Spleen (tissue), 11 donors: ENCODE data around the gene IL12RB2. TPM values are rescaled to one million over a fixed set of nuclear protein-coding genes. Genes with fewer than 3 reads are reported as not detected.

Source experiments
- DNase-seq: peaks from one replicate; pipeline ENCODE4 v3.0.0-alpha.2; 2020
- H3K27ac ChIP-seq, 8 donors: fragments of 200-600 bp; sonication (generic) in 7 of 8; 1 replicate in 4 of 8; 2 replicates in 4 of 8; pipeline versions ENCODE4 v1.5.0 to v1.8.0; 2016 to 2021; ENCODE audit warnings: inconsistent platforms in 4 of 8, mild to moderate bottlenecking in 4 of 8, moderate library complexity in 1 of 8
- H3K27me3 ChIP-seq, 7 donors: fragments of 200-600 bp; sonication (generic) in 6 of 7; replicated peaks in 1 of 7; 1 replicate in 4 of 7; 2 replicates in 3 of 7; pipeline versions ENCODE4 v1.5.0 to v1.8.0; 2016 to 2021; ENCODE audit warnings: inconsistent platforms in 3 of 7, mild to moderate bottlenecking in 1 of 7
- H3K36me3 ChIP-seq, 6 donors: fragments of 200-600 bp; sonication (generic) in 5 of 6; 1 replicate in 4 of 6; 2 replicates in 2 of 6; pipeline versions ENCODE4 v1.5.0 to v1.8.0; 2016 to 2021; ENCODE audit warnings: inconsistent platforms in 2 of 6
- H3K4me1 ChIP-seq, 6 donors: fragments of 200-600 bp; sonication (generic) in 5 of 6; 1 replicate in 3 of 6; 2 replicates in 3 of 6; pipeline versions ENCODE4 v1.5.0 to v1.8.0; 2016 to 2021; ENCODE audit warnings: inconsistent platforms in 3 of 6
- H3K4me3 ChIP-seq, 8 donors: fragments of 200-600 bp; sonication (generic) in 7 of 8; 1 replicate in 4 of 8; 2 replicates in 4 of 8; pipeline versions ENCODE4 v1.5.0 to v1.8.0; 2016 to 2021; ENCODE audit warnings: inconsistent platforms in 4 of 8, mild to moderate bottlenecking in 4 of 8, moderate library complexity in 2 of 8
- H3K9me3 ChIP-seq, 8 donors: fragments of 200-600 bp; sonication (generic) in 7 of 8; 1 replicate in 4 of 8; 2 replicates in 4 of 8; pipeline versions ENCODE4 v1.5.0 to v1.8.0; 2016 to 2021; ENCODE audit warnings: inconsistent platforms in 4 of 8
- CTCF ChIP-seq, 11 experiments: fragments of 200-600 bp in 7 of 11; fragments of 450-650 bp in 4 of 11; sonication (generic) in 4 of 11; IDR thresholded peaks in 8 of 11; conservative IDR thresholded peaks in 3 of 11; 1 replicate in 7 of 11; 2 replicates in 4 of 11; pipeline versions ENCODE4 v1.4.0 to v1.8.0; 2016 to 2021; ENCODE audit warnings: antibody characterized with exemption in 11 of 11, inconsistent platforms in 4 of 11, mild to moderate bottlenecking in 1 of 11
- POLR2A ChIP-seq, 3 donors: fragments of 450-650 bp; IDR thresholded peaks; one replicate each; pipeline ENCODE4 v1.5.1; 2017; ENCODE audit warnings: antibody characterized with exemption in 3 of 3, mild to moderate bottlenecking in 1 of 3
- POLR2AphosphoS5 ChIP-seq, 3 donors: sonication (generic); formaldehyde crosslinking; IDR thresholded peaks; one replicate each; pipeline ENCODE4 v1.5.1; 2017; ENCODE audit warnings: antibody characterized with exemption in 3 of 3
- WGBS, 5 donors: extraction: QIAGEN DNeasy Blood & Tissue Kit in 3 of 5; methylation state at CpG; one replicate each; pipeline versions ENCODE4 v1.1.5 to v1.1.7; 2013 to 2018; 5-methylcytosine and 5-hydroxymethylcytosine counted together
- intact Hi-C: fragments of 100-400 bp; cut with DNase I; formaldehyde crosslinking; loops from one replicate; pipeline ENCODE4 v1.15.0; 2023; ENCODE audit warnings: low total_unique reads
- polyA plus RNA-seq, 3 donors: library from polyadenylated mRNA; stranded (reverse); fragments of 200-250 nt; gene quantifications; one replicate each; pipeline ENCODE4 v1.2.1, GENCODE V29; 2013
- total RNA-seq, 7 donors: library from RNA; depleted of rRNA in 3 of 7; stranded (reverse); fragments of >200 nt in 3 of 7; fragmentation: NEBNext Ultra II Directional in 4 of 7; extraction: Animal tissue kit (Norgen Biotek cat#: 25700) in 4 of 7; gene quantifications; one replicate each; pipeline versions ENCODE4 v1.1.0 to v1.2.1, GENCODE V29; 2016 to 2021
- donor health status: healthy with polysubstance abuse.
- donor health status: DM: no; HTN: no; CAD: no; lungs with moderate emphysema.
- donor health status: DM: no; HTN: no; CAD: no.
- donor health status: Bipolar disorder and iron deficiency.
- donor health status: healthy.
- donor health status: DM: no; HTN: no; CAD: no.
- donor health status: DM: yes; HTN: yes; CAD: no.

IL12RB2 gene
- total and polyA plus RNA-seq, 10 donors: 0.17 to 6.0 (median 1.9) TPM

- H3K4me3 ChIP-seq: peak overlapping the region; percentile 60 to 98 (median 82)
- H3K36me3 ChIP-seq: peaks cover 12 to 40% (median 36%) of the 10 kb centered on the region in 6 donors
- H3K9me3 ChIP-seq: no peaks in the 10 kb centered on the region
- H3K4me1 ChIP-seq: peaks cover 25 to 72% (median 49%) of the 10 kb centered on the region in 6 donors
- H3K27ac ChIP-seq: no peak overlapping the region
- no peaks in the 10 kb centered on the region for H3K27me3 ChIP-seq
- intact Hi-C loops: no loop called here
- 11 to 16% (median 12%) methylated on average over 2 of the region's 2 CpGs for WGBS, 5 donors
- no peak for DNase-seq
- TF ChIP-seq POLR2A (IDR thresholded peaks at IDR 0.05) (no peak), CTCF (IDR thresholded peaks at IDR 0.05 in 8 of 11, conservative IDR thresholded peaks at IDR 0.05 in 3 of 11) (no peak), POLR2AphosphoS5 (IDR thresholded peaks at IDR 0.05) (no peak)
Observed at GRCh38 chr1:67427465-67427864, 119.8 kb downstream of the IL12RB2 start.

GRCh38 chr1:67427947-67428346 lies 120.3 kb downstream of the IL12RB2 start:
- H3K27me3 ChIP-seq: no peaks in the 10 kb centered on the region
- no peak overlapping the region for H3K27ac ChIP-seq
- intact Hi-C loops: no loop called here
- H3K9me3 ChIP-seq: no peaks in the 10 kb centered on the region
- peaks cover 12 to 35% (median 31%) of the 10 kb centered on the region in 6 donors for H3K36me3 ChIP-seq
- DNase-seq: no peak
- H3K4me3 ChIP-seq: peak overlapping the region; percentile 60 to 98 (median 82)
- H3K4me1 ChIP-seq: peaks cover 25 to 72% (median 49%) of the 10 kb centered on the region in 6 donors
- TF ChIP-seq POLR2A (IDR thresholded peaks at IDR 0.05) (no peak), POLR2AphosphoS5 (IDR thresholded peaks at IDR 0.05) (no peak), CTCF (IDR thresholded peaks at IDR 0.05 in 8 of 11, conservative IDR thresholded peaks at IDR 0.05 in 3 of 11) (no peak)
- WGBS, 5 donors: 1 to 8% (median 3%) methylated on average over 3 of the region's 3 CpGs

GRCh38 chr1:67429011-67429527 lies 121.4 kb downstream of the IL12RB2 start:
- peak overlapping the region; percentile 89 to 97 (median 94) for H3K27ac ChIP-seq
- H3K36me3 ChIP-seq: peaks cover 9 to 24% (median 20%) of the 10 kb centered on the region in 6 donors
- TF ChIP-seq POLR2AphosphoS5 (IDR thresholded peaks at IDR 0.05) (no peak), POLR2A (IDR thresholded peaks at IDR 0.05) (no peak), CTCF (IDR thresholded peaks at IDR 0.05 in 8 of 11, conservative IDR thresholded peaks at IDR 0.05 in 3 of 11) (no peak)
- peaks cover 25 to 79% (median 55%) of the 10 kb centered on the region in 6 donors for H3K4me1 ChIP-seq
- H3K4me3 ChIP-seq: peak overlapping the region; percentile 60 to 98 (median 82)
- H3K9me3 ChIP-seq: no peaks in the 10 kb centered on the region
- no peaks in the 10 kb centered on the region for H3K27me3 ChIP-seq
- 0 to 1% (median 0%) methylated on average over 25 of the region's 25 CpGs for WGBS, 5 donors
- intact Hi-C loops: no loop called here
- peak; percentile 74 for DNase-seq

- no peak for TF ChIP-seq CTCF (IDR thresholded peaks at IDR 0.05 in 8 of 11, conservative IDR thresholded peaks at IDR 0.05 in 3 of 11)
- TF ChIP-seq POLR2AphosphoS5 (IDR thresholded peaks at IDR 0.05): peak in 1 of 3 donors; percentile 17
- H3K9me3 ChIP-seq: no peaks in the 10 kb centered on the region
- peak; percentile 89 for DNase-seq
- H3K4me3 ChIP-seq: peak overlapping the region; percentile 60 to 98 (median 82)
- intact Hi-C loops: no loop called here
- peaks cover 4 to 17% (median 14%) of the 10 kb centered on the region in 6 donors for H3K36me3 ChIP-seq
- peak overlapping the region; percentile 89 to 97 (median 94) for H3K27ac ChIP-seq
- peaks cover 25 to 75% (median 56%) of the 10 kb centered on the region in 6 donors for H3K4me1 ChIP-seq
- WGBS, 5 donors: 0 to 1% (median 0%) methylated on average over 39 to 69 of the region's 69 CpGs
- no peaks in the 10 kb centered on the region for H3K27me3 ChIP-seq
Observed at GRCh38 chr1:67429528-67430357, 122.1 kb downstream of the IL12RB2 start.
